Measurements from ENCODE around the gene SLC35F1.

- TF ChIP-seq, protein P1, sequence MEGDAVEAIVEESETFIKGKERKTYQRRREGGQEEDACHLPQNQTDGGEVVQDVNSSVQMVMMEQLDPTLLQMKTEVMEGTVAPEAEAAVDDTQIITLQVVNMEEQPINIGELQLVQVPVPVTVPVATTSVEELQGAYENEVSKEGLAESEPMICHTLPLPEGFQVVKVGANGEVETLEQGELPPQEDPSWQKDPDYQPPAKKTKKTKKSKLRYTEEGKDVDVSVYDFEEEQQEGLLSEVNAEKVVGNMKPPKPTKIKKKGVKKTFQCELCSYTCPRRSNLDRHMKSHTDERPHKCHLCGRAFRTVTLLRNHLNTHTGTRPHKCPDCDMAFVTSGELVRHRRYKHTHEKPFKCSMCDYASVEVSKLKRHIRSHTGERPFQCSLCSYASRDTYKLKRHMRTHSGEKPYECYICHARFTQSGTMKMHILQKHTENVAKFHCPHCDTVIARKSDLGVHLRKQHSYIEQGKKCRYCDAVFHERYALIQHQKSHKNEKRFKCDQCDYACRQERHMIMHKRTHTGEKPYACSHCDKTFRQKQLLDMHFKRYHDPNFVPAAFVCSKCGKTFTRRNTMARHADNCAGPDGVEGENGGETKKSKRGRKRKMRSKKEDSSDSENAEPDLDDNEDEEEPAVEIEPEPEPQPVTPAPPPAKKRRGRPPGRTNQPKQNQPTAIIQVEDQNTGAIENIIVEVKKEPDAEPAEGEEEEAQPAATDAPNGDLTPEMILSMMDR (IDR thresholded peaks at IDR 0.05): no peak
- no peak for TF ChIP-seq POLR2A (IDR thresholded peaks at IDR 0.05)
Measured at GRCh38 chr6:118334634-118335033, 427.6 kb downstream of the SLC35F1 start.
